K562 (cell line): Measurements from ENCODE around the gene YKT6. TPM values are rescaled to one million over a fixed set of nuclear protein-coding genes. Genes with fewer than 3 reads are reported as not detected.

Experiments
- ATAC-seq: fragments of 200-7000 bp; cut with Tn5 transposase; 3 replicates; pipeline ENCODE4 v1.9.1; 2020; ENCODE audit warnings: moderate library complexity
- BruUV-seq: library from RNA; stranded (reverse); fragments of 400-500 nt; replicated peaks from 2 replicates; lab custom pipeline; 2021; lab: Mats Ljungman, UMichigan
- CTCF ChIA-PET: fragments of 300-600 bp; formaldehyde crosslinking; extraction: SDS; loops from one replicate; lab custom pipeline; 2021; ENCODE audit warnings: low intra/inter-chr PET ratio; lab: Yijun Ruan, JAX
- POLR2A ChIA-PET: fragments of 300-600, 350-650 bp; sonication (Branson Sonifier 250); formaldehyde crosslinking; extraction: SDS; loops from one replicate; lab custom pipeline; 2021; ENCODE audit warnings: antibody characterized with exemption, inconsistent platforms; lab: Yijun Ruan, JAX
- DNase-seq, 4 experiments: peaks; one replicate each; pipeline versions ENCODE4 v3.0.0 to v3.0.0-alpha.2; 2011 to 2018; ENCODE audit warnings: low spot score in 3 of 4, mixed read lengths in 3 of 4; ENCODE audit errors: extremely low read depth in 1 of 4
- FAIRE-seq: peaks from 2 replicates; lab custom pipeline; 2011; peaks lifted over from hg19 to GRCh38; lab: Jason Lieb, UNC
- H2AFZ ChIP-seq: 2 replicates; pipeline ENCODE4 v1.6.0; 2011; ENCODE audit warnings: low read depth, low read length, control low read depth, inconsistent platforms
- H3K27ac ChIP-seq: fragments of 200-600 bp; 3 replicates; pipeline ENCODE4 v1.8.0; 2011; ENCODE audit warnings: low read depth, mild to moderate bottlenecking, control low read depth, inconsistent platforms, low read length, moderate library complexity, mixed read lengths; ENCODE audit errors: extremely low read depth
- H3K27me3 ChIP-seq, 2 experiments: fragments of 300-600 bp in 1 of 2; 2 replicates in 1 of 2; 3 replicates in 1 of 2; pipeline versions ENCODE4 v1.6.0 to v1.8.0; 2011; ENCODE audit warnings: inconsistent platforms in 2 of 2, low read length in 2 of 2, mild to moderate bottlenecking in 1 of 2, mixed read lengths in 1 of 2, moderate library complexity in 1 of 2; ENCODE audit not compliant: control insufficient read depth in 2 of 2, insufficient read depth in 2 of 2
- H3K36me3 ChIP-seq: fragments of 300-600 bp; 3 replicates; pipeline ENCODE4 v1.8.0; 2011; ENCODE audit warnings: mild to moderate bottlenecking, low read length, inconsistent platforms; ENCODE audit not compliant: control insufficient read depth, insufficient read depth
- H3K4me1 ChIP-seq, 2 experiments: fragments of 200-600 bp in 1 of 2; replicated peaks in 1 of 2; 2 replicates in 1 of 2; 3 replicates in 1 of 2; pipeline versions ENCODE4 v1.5.1 to v1.8.0; 2011; ENCODE audit warnings: inconsistent platforms in 2 of 2, low read length in 2 of 2, mild to moderate bottlenecking in 1 of 2, mixed read lengths in 1 of 2, moderate library complexity in 1 of 2; ENCODE audit not compliant: control insufficient read depth in 2 of 2, insufficient read depth in 2 of 2
- H3K4me2 ChIP-seq: 2 replicates; pipeline ENCODE4 v1.6.1; 2011; ENCODE audit warnings: low read length, control low read depth, inconsistent platforms, mixed read lengths; ENCODE audit not compliant: insufficient read depth
- H3K4me3 ChIP-seq: fragments of 200-600 bp; sonication (generic), shearing (Covaris generic); 2 replicates; pipeline ENCODE4 v1.5.1; 2016; ENCODE audit warnings: control low read depth, inconsistent platforms
- H3K79me2 ChIP-seq: fragments of 200-600 bp; 3 replicates; pipeline ENCODE4 v1.8.0; 2011; ENCODE audit warnings: low read length, inconsistent platforms; ENCODE audit not compliant: control insufficient read depth, insufficient read depth
- H3K9ac ChIP-seq, 2 experiments: 2 replicates each; pipeline versions ENCODE4 v1.6.0 to v1.6.1; 2011; ENCODE audit warnings: low read depth in 2 of 2, low read length in 2 of 2, control low read depth in 1 of 2, inconsistent platforms in 1 of 2, mild to moderate bottlenecking in 1 of 2, mixed read lengths in 1 of 2; ENCODE audit not compliant: insufficient read depth in 1 of 2
- H3K9me1 ChIP-seq: one replicate; pipeline ENCODE4 v1.6.0; 2011; ENCODE audit warnings: inconsistent platforms, mild to moderate bottlenecking, low read length, moderate library complexity; ENCODE audit not compliant: control insufficient read depth, insufficient read depth
- H3K9me3 ChIP-seq: replicated peaks from 2 replicates; pipeline ENCODE4 v1.5.1; 2011; ENCODE audit warnings: low read depth, low read length, inconsistent platforms; ENCODE audit not compliant: control insufficient read depth, insufficient read depth
- H4K20me1 ChIP-seq: replicated peaks from 2 replicates; pipeline ENCODE4 v1.6.1; 2011; ENCODE audit warnings: low read length, inconsistent platforms, mixed read lengths; ENCODE audit not compliant: control insufficient read depth, insufficient read depth
- COPS2 ChIP-seq: fragments of 450-650 bp; conservative IDR thresholded peaks from 2 replicates; pipeline ENCODE4 v1.6.1; 2016; ENCODE audit warnings: mild to moderate bottlenecking, moderate library complexity
- KHSRP ChIP-seq: fragments of 450-650 bp; IDR thresholded peaks from 2 replicates; pipeline ENCODE4 v1.6.1; 2017
- KLF13 ChIP-seq: fragments of 450-650 bp; IDR thresholded peaks from 2 replicates; pipeline ENCODE4 v1.6.1; 2016; ENCODE audit warnings: missing genetic modification characterization, low read depth, mild to moderate bottlenecking, missing compliant biosample characterization, moderate library complexity, borderline replicate concordance
- MCM3 ChIP-seq: fragments of 450-650 bp; IDR thresholded peaks from 2 replicates; pipeline ENCODE4 v1.6.1; 2016
- SIRT6 ChIP-seq: IDR thresholded peaks from one replicate; pipeline ENCODE4 v1.6.1; 2012; ENCODE audit warnings: low read depth, mild to moderate bottlenecking, control low read depth, inconsistent platforms, low read length, moderate library complexity
- WHSC1 ChIP-seq: IDR thresholded peaks from one replicate; pipeline ENCODE4 v1.6.1; 2012; ENCODE audit warnings: low read length, control low read depth, inconsistent platforms
- ZKSCAN1 ChIP-seq: fragments of 150-350 bp; IDR thresholded peaks from 2 replicates; pipeline ENCODE4 v1.6.1; 2016; ENCODE audit warnings: low read depth, low read length
- ZNF324 ChIP-seq: fragments of 250-450 bp; sonication (Bioruptor Pico); IDR thresholded peaks from 2 replicates; pipeline ENCODE4 v1.4.0; 2020; ENCODE audit warnings: mild to moderate bottlenecking
- WGBS: fragments of 100-300 bp; shearing (Covaris generic); methylation state at CpG from one replicate; pipeline ENCODE4 v1.1.6; 2016; ENCODE audit warnings: low coverage, mixed read lengths; ENCODE audit not compliant: insufficient coverage; ENCODE audit errors: missing lambda C conversion rate; 5-methylcytosine and 5-hydroxymethylcytosine counted together
- in situ Hi-C: fragments of 300-500 bp; cut with MboI; formaldehyde crosslinking; loops from 4 replicates; pipeline ENCODE4 v1.15.0; 2018; ENCODE audit warnings: inconsistent platforms, mixed read lengths
- intact Hi-C: fragments of 100-400 bp; cut with micrococcal nuclease; formaldehyde crosslinking; loops from 2 replicates; pipeline ENCODE4 v1.14.2; 2022
- polyA plus RNA-seq, 8 experiments: library from polyadenylated mRNA; depleted of rRNA in 4 of 8; stranded (reverse) in 5 of 8; unstranded in 3 of 8; fragments of >200 nt; fragmentation: Nextera tagmentation in 2 of 8; fragmentation: Illumina TruSeq in 1 of 8; extraction: Ambion mirVana in 2 of 8; extraction: Trizol in 1 of 8; gene quantifications; 2 replicates each; pipeline versions ENCODE4 v1.2.1 to v1.2.3, GENCODE V29; 2011 to 2014; ENCODE audit warnings: inconsistent platforms in 1 of 8, missing spikeins in 1 of 8
- total RNA-seq, 7 experiments: library from RNA; depleted of rRNA in 6 of 7; stranded (reverse); fragments of >200 nt in 6 of 7; fragmentation: Illumina TruSeq in 2 of 7; extraction: Trizol in 2 of 7; gene quantifications; 2 replicates each; pipeline versions ENCODE4 v1.2.1 to v1.2.3, GENCODE V29; 2011 to 2021; ENCODE audit warnings: low replicate concordance in 1 of 7
- TF ChIP-seq, protein P1 (sequence below): sonication (generic); formaldehyde crosslinking; IDR thresholded peaks from 2 replicates; pipeline ENCODE4 v1.5.0; 2020; ENCODE audit warnings: missing genetic modification reagents

Gene YKT6
- total and polyA plus RNA-seq, 9 of the 15 experiments (the other 6 are each of a cell fraction or from before 2014, with no cell fraction given), result 1.6 to 90.6 (median 75.1) TPM

DNA sequence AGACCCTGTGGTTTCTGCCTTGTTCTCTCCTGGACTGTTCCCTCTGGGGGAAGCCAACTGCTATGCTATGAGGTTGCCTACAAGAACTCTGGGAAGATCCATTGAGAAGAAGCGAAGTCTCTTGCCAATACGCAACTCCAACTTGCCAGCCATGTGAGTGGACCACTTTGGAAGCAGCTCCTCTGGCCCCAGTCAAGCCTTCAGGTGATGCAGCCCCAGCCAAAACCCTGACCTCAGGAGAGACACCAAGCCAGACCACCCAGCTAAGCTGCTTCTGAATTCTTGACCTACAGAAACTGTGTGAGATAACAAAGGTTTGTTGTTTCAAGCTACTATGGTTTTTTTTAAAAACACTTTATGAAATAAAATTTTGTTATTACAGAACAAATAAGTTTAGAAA lies 39.4 kb upstream of the YKT6 start:
- ATAC-seq, result no peak
- no peak overlapping the region for H3K4me2 ChIP-seq
- 21% methylated on average over 2 of the region's 2 CpGs for WGBS
- H3K4me3 ChIP-seq, result no peak overlapping the region
- POLR2A ChIA-PET, result interaction anchor here (0.9 kb wide), 1 partner anchor 14 kb away, joined by 3 read pairs; no protein-coding TSS in a partner anchor
- no peak for DNase-seq
- in situ Hi-C loops (no loop called here), intact Hi-C loops (no loop called here)
- H3K9ac ChIP-seq, result no peak overlapping the region
- no peaks in the 10 kb centered on the region for H3K79me2 ChIP-seq
- CTCF ChIA-PET, result no interaction called here
- no peaks in the 10 kb centered on the region for H3K9me3 ChIP-seq
- H3K27ac ChIP-seq, result no peak overlapping the region
- H3K36me3 ChIP-seq, result no peaks in the 10 kb centered on the region
- no peaks in the 10 kb centered on the region for H3K9me1 ChIP-seq
- no peak for TF ChIP-seq KHSRP
- TF ChIP-seq, protein P1, sequence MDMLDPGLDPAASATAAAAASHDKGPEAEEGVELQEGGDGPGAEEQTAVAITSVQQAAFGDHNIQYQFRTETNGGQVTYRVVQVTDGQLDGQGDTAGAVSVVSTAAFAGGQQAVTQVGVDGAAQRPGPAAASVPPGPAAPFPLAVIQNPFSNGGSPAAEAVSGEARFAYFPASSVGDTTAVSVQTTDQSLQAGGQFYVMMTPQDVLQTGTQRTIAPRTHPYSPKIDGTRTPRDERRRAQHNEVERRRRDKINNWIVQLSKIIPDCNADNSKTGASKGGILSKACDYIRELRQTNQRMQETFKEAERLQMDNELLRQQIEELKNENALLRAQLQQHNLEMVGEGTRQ (CRISPR knock-in tag), result no peak
- TF ChIP-seq ZNF324 (CRISPR knock-in tag), result no peak
- no peak for TF ChIP-seq SIRT6
- no peak for TF ChIP-seq ZKSCAN1
- TF ChIP-seq MCM3, result no peak
- no peak for TF ChIP-seq KLF13
- TF ChIP-seq WHSC1, result no peak
- no peak for TF ChIP-seq COPS2
- TF ChIP-seq, all 486 proteins: peak for 0
- no peak overlapping the region for H2AFZ ChIP-seq
- H4K20me1 ChIP-seq, result no peaks in the 10 kb centered on the region; the same call in 1 of the 2 replicates
- H3K4me1 ChIP-seq, result peaks cover 0 to 19% of the 10 kb centered on the region in 2 experiments; a peak in 3 of 5 replicates
- peaks cover 3 to 12% of the 10 kb centered on the region in 2 experiments; a peak in 3 of 5 replicates for H3K27me3 ChIP-seq
- peak; percentile 35 for FAIRE-seq
- no TSS peak for BruUV-seq
